Caki2 (cell line): ENCODE results near the gene PFKFB4. TPM values are rescaled to one million over a fixed set of nuclear protein-coding genes. Genes with fewer than 3 reads are reported as not detected.
A peak's percentile ranks its signal among the peaks of the same experiment; 100 is the strongest.

Source experiments
- DNase-seq: peaks from one replicate; pipeline ENCODE4 v3.0.0-alpha.2; 2015; ENCODE audit warnings: low read depth
- in situ Hi-C: cut with HindIII; loops from 2 replicates; pipeline ENCODE4 v1.10.0; 2016; ENCODE audit warnings: low sequenced_read_pairs, low pct_unique_long_range_greater_than_20kb, mixed read lengths
- total RNA-seq: library from RNA; depleted of rRNA; stranded (reverse); fragments of >200 nt; shearing (Covaris generic); gene quantifications from 2 replicates; pipeline ENCODE4 v1.2.3, GENCODE V29; 2014; ENCODE audit warnings: low replicate concordance; rRNA removed

PFKFB4 gene
- total RNA-seq = 16.9 and 23.8 TPM in 2 replicates

DNA sequence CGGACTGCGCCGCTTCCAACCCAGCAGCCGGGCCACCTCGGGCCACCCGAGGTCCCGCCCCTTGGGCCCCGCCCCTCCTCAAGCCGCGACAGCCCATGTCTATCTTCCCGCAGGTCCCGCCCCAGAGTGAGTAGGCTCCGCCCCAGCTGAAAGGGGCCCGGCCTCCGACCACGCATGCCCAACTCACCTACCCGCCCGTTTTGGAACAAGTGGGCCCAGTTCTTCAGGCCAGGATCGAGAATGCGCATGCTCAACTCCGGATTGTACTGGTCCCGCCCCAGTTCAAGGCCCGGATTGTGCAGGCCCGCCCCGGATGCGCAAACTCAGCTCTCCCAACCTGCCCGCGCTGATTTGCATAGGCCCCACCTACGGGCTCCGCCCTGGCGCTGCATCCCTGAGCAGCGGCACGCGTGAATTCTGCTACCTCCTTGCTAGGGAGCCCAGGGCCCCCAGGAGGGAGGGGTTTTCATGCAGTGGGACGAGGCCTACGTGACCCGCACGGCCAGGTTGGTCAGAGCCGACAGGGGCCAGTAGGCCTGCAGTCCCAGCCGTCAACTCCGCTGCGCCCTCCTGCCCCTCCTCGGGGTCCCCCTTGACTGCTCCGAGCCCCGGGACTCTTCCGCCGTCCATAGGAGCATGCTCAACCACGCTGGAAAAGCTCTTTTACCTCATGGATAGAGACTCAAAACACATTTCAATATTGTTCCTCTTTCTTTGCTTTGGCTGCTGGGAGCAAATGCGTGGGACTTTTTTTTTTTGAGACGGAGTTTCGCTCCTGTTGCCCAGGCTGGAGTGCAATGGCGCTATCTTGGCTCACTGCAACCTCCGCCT, at the start of gene PFKFB4:
Gene PFKFB4, minus strand, starts transcription at position 8 of the 831 bp plus-strand sequence. CDS start 26 bp downstream, outside the sequence.
- DNase-seq = peak; percentile 98
- in situ Hi-C loops = no loop called here

- in situ Hi-C loops = no loop called here
- DNase-seq = no peak
These were observed 45.0 kb upstream of the PFKFB4 start for GRCh38 chr3:48601622-48601994.

DNA sequence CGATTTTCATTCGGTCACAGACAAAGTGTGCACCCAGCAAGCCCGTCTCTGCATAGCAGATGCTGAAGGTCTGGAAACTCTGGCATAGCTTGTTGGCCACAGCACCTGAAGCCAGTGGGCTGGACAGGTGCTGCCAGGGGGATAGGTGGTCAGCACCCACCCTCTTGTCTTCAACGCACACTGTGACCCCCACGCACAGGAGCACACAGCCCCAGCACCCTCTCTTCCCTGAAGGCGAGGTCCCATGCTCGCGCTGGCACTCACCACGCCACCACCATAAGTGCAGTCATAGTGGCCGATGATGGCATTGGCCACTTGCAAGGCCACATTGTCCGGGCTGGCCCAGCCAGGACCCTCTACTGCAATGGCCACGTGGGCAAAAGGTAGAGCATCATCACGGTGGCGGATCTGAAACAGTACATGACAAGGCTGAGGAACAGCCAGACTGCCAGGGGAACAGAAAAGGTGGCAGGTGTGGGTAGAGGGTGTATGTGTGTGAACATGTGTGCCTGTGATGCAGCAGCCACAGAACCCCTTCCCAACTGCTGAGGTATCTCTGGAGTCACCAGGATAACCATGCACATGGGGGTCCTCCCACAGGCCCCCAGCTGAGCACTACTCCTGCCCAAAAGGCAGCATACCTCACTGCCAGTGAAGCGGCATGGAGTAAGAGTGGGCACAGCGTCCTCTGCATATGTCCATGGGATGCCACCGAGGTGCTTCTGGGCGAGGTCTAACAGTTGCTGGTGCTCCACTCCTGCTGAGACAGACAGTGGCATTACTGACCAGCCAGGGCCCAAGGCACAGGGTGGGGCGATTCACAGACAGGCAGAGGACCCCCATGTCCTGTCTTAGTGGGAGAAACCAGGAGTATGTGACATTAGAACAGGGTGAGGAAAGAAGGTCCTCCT, 44.4 kb upstream of the PFKFB4 start:
- in situ Hi-C loops = no loop called here
- DNase-seq = no peak

GRCh38 chr3:48599509-48600285, 43.1 kb upstream of the PFKFB4 start:
- DNase-seq = no peak
- in situ Hi-C loops = no loop called here

DNA sequence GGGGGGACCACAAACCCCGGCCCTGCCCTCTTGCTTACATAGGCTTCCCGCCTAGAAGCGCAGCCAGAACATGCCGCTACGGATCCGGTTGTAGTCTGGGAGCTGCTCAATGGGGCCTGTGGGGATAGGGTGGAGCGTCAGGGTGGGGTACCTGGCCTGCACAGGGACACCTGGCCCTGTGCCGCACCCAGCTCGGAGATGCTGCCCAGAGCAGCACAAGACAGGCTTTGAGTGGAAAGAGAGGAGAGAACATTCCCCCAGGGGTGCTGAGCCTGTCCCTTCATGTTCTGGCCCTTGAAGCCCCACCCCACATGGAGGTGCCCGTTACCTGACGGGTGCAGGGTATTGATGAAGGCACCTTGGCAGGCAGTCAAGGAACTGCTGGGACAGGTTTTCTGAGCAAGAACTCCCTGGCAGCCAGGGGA, 42.5 kb upstream of the PFKFB4 start:
- in situ Hi-C loops = no loop called here
- no peak for DNase-seq

DNA sequence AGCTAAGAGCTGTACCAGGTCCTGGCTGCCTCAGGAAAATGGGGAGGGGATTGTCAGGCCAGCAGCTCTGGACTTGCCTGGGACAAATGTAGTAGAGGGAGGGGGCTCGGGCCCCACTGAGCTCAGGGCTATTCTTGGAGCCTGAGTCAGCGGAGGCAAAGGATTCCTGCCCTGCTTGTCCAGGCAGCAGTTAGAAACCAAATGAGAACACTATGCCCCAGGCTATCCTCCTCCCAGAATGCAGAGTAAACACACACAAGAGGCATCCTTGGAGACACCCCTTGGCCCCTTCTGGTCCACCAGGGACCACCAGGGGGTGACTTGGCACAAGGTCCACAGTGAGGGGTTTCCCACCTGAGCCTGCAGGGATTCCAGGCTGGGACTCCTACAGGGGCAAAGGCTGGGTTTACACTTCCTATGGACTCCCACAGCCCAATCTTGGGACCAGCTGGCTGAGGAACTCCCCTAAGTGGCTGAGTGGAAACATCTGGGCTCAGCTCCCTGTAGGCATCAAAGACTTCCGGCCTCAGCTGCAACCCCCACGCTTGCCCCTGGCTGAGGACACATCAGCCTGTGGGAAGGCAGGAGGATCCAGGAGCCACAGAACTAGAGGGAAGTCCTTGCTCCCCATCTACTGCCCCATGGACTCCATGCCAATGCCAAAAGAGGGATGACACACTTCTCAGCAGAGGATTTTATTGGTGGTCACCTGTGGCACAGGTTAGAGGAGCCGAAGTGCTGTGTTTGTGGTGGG, 41.9 kb upstream of the PFKFB4 start:
- in situ Hi-C loops = no loop called here
- DNase-seq = peak; percentile 34

- in situ Hi-C loops = no loop called here
- DNase-seq = no peak
These were observed 40.8 kb upstream of the PFKFB4 start for GRCh38 chr3:48597408-48597800.

DNA sequence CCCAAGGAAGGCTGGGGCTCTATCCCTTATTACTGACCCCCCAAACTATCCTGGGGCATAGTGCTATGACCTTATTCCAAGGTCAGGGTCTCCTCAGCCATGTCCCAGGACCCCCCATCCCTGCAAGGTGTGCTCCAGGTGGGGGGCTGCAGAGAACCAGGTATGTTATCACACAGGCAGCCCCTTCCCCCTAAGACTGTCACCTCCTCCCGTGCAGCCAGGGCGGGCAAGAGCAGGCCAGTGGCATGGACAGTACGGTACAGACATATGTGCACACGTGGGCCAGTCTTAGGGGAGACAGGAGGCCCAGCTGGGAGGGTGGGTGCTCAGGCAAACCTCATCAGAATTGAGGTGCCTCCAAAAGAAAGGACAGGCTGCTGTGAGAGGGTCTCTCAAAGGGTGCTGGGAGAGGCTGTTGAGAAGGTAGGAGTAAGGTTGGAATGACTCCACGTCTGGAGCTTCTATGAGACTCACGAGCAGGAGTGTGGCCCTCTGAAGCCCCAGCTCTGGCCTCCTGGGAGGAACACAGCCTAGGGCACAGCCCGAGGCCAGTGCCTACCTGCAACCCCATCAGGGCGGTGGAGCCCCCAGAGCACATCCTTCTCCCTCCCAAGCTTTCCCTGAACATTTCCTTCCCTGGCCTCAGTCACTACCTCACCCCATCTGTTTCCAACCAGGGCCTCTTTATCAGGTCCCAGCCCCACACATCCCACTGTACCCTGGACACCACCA, 40.2 kb upstream of the PFKFB4 start:
- in situ Hi-C loops = no loop called here
- no peak for DNase-seq

- in situ Hi-C loops = no loop called here
- DNase-seq = no peak
These were observed 39.6 kb upstream of the PFKFB4 start for GRCh38 chr3:48596157-48596556.

- DNase-seq = peak; percentile 97
- in situ Hi-C loops = no loop called here
These were observed 39.0 kb upstream of the PFKFB4 start for GRCh38 chr3:48595526-48596121.

DNA sequence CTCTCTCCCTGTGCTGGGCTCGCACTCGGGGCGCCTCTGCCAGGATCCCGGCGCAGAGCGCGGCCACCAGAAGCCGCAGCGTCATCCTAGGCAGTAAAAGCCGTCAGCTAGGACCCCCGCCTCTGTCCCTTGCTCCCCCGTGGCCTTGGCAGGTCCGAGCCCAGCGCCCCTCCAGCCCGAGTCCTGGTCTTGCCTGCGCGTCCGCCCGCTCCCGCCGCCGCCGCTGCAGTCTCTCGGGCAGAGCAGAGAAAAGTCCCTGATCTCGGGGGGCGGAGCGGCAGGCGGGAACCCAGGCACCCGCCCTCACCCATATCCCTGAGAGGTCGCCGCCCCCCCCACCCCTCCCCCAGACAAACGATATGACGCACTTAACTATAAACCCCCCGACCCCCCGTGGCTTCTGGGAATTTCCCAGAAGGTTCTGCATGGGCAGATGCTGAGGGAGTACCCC, 38.5 kb upstream of the PFKFB4 start, which contains the start of gene COL7A1:
Gene COL7A1, minus strand, starts transcription at position 255 of the 451 bp plus-strand sequence. Its CDS starts 170 bp downstream, at position 85.
- in situ Hi-C loops = no loop called here
- DNase-seq = no peak

DNA sequence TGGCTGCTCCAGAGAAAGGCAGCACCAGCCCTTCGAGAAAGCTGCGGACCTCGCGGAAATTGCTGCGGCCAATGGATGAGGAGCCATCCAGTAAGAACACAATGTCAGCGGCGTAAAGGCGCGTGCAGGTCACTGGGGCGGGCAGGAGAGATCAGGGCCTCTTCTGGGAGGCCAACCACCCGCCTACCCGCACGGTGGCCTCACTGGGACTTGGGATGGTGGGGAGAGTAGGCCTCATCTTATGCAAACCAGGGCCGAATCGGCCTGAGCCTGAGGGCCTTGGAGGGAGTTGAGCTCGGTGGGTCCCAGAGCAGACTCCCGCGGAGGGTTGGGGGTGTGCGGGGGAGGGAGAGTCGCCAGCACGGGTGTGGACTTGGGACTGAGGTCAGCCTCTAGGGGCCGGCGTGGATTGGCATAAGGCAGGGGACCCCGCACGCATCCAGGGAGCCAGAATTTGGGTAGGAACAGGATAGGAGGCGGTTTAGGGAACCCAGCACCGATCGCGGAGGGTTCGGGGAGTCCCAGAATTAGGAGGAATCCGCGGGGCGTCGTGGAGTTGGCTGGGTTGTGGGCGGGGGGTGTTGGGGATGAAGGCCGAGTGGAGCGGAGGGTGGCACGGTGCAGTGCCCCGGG, 37.9 kb upstream of the PFKFB4 start:
- in situ Hi-C loops = no loop called here
- no peak for DNase-seq

DNA sequence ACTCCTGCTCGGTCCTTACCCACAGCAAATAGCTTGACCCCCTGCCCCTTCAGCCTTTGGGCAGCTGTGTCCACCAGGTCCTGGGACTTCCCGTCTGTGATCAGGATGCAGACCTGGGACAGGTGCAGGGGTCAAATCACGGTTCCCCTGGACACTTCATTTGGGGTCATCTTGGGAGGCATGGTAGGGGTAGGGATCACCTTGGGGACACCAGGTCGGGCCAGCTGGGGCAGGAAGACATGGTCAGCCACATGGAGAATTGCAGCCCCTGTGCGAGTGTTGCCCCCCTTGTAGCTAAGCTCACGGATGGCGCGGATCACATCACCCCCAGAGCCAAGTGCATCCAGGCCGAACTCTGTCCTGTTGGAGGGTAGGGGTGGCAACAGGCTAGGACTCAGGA, 36.7 kb upstream of the PFKFB4 start:
- DNase-seq = no peak

DNA sequence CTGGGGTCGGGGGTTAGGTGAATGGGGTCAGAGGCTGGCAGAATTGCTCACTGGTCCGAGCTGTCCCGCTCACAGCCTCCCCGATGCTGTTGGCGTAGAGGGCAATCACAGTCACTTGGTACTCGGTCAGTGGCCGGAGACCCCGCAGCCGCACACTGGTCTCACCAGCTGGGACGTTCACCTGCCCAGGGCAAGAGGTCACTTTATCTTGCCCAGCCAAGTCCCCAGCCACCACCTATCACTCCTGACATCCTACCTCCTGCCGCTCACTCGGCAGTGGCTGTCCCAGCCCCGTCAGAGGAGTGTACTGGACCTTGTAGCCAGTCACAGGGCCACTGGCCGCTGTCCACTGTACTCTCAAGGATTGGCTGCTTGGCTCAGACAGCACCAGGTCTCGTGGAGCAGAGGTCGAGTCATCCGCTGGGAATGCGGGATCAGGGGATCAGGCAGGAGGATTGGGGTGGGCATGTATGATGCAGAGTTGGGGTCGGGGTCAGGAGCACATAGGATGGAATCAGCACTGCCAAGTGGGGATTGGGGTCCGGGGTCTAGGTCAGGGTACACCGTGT, 36.0 kb upstream of the PFKFB4 start:
- no peak for DNase-seq
- in situ Hi-C loops = no loop called here

More for the DNA sequence above, 36.7 kb upstream of the PFKFB4 start:
- in situ Hi-C loops = no loop called here

DNA sequence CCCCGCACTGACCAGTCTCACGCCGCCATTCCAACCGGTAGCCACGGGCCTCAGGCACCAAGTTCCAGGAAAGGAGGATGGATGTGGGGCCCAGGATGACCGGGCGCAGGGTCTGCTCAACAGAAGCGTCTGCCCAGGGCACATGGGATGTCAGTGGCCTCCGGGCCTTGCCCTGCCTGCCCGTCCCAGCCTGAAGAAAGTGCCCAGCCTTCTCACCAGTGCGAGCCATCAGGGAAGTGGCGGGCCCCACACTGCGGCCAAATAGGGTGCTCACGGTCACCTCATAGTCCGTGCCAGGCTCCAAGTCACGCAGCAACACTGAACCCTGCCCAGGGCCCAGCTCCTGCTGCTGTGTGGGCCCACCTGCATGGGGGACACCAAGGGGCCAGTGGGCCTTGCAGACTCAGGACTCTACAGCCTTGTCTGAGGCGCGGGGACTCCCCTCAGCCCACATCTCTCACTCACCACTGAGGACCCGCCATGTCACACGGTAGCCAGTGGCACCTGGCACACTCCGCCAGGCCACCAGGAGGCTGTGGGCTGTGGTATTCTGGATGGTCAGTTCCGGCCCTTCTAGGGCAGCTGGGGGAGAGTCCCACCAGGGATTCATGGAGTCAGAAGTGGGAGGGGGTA, 35.4 kb upstream of the PFKFB4 start:
- in situ Hi-C loops = no loop called here
- DNase-seq = no peak
